ENCODE data around the gene MIF4GD. TPM values are rescaled to one million over a fixed set of nuclear protein-coding genes. Genes with fewer than 3 reads are reported as not detected.

Gene MIF4GD
- total RNA-seq, 1 donor from 2014 or later, result 16.3 TPM

DNA sequence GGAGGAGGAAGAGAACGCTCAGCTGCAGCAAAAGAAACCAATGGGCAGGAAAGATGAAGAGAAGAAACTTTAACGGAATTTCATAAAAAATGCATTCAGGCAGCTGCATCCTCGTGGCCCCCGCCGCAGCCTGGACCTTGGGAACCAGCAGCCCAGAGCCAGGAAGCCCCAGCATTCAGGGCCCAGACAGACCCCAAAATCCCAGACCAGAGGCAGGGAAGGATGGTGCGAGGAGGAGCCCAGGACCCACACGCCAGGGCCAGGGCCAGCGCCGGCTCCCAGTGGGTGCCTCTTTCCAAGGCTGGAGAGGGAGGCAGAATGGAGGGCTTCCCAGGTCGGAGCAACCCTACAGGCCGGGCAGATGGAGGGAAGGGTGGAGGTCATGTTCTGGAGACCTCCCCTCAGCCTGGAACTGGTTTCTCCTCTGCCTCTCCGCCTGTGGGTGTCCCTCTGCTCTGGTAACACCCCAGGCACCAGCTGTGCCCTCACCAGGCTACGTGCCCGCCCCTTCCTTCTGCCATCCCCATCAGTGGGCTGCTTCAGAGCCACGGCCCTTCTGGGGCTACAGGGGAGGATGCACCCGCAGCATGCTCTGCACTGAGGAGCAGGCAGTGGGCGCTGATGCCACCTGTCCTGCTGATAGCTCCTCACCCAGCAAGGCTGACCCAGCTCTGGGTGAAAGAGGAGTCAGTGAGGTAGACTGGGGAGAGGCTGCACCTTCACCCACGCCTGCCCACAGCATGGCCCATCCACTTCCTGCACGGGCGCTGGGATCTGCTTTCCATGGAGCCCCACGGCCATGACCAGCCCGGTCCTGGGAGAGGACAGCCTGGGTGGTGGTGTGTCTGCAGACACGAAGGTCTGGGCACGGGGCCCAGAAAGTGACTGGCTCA lies 1.2 kb upstream of the MIF4GD start:
- peak overlapping the region; percentile 49 for H3K27ac Mint-ChIP-seq
- peaks cover 14% of the 10 kb centered on the region for H3K4me1 Mint-ChIP-seq (ENCODE audit: low read depth)
- no peaks in the 10 kb centered on the region for H3K36me3 Mint-ChIP-seq (ENCODE audit: insufficient read depth)
- no peak for TF ChIP-seq CTCF (IDR thresholded peaks at IDR 0.05; ENCODE audit: unreplicated experiment)
- H3K9me3 Mint-ChIP-seq (ENCODE audit: low read depth), result no peaks in the 10 kb centered on the region
- peak overlapping the region; percentile 75 for H3K4me3 Mint-ChIP-seq (ENCODE audit: low read depth)
- H3K27me3 Mint-ChIP-seq, result no peaks in the 10 kb centered on the region
- DNase-seq (ENCODE audit: low spot score, unreplicated experiment), result no peak

DNA sequence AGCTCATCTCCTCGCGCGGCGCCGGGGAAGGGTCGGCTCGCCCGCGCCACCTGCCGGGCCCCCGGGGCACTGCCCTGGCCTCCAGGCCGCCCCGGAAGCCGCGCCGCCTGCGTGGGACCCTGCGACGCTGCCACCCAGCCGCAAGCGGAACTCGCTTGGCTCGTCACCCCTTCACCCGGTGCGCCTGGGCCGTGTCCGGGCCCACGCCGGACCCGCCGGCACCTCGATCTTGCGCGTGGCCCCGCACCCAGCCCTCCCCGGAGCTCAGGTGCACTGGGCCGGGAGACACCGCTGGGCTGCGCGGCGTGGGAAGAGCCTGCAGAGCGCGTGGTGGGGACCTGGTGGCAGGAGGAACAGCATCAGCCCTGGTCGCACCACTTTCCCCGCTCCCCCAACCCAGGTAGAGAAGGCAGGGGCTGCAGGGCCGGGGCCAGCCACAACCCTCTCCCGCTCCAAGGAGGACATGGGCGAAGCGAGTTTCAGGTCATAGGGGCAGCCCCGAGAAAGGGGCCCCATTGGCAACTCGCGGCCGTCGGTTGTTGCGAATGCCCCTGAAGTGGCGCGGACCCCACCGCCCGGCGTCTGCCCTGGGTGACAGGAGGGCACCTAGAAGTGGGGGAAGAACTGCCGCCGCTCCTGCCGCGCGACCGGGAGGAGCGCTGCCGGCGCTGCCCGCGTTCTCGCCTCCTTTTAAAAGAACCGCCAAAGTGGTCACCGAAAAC lies 363 bp upstream of the MIF4GD start:
- H3K9me3 Mint-ChIP-seq (ENCODE audit: low read depth), result no peaks in the 10 kb centered on the region
- H3K27ac Mint-ChIP-seq, result peak overlapping the region; percentile 56
- TF ChIP-seq CTCF (IDR thresholded peaks at IDR 0.05; ENCODE audit: unreplicated experiment), result peak; percentile 73
- peak; percentile 82 for DNase-seq (ENCODE audit: low spot score, unreplicated experiment)
- H3K36me3 Mint-ChIP-seq (ENCODE audit: insufficient read depth), result peaks cover 2% of the 10 kb centered on the region
- peak overlapping the region; percentile 75 for H3K4me3 Mint-ChIP-seq (ENCODE audit: low read depth)
- H3K4me1 Mint-ChIP-seq (ENCODE audit: low read depth), result peaks cover 14% of the 10 kb centered on the region
- H3K27me3 Mint-ChIP-seq, result no peaks in the 10 kb centered on the region

- Mint-ChIP-seq H3K27me3 (no peaks in the 10 kb centered on the region), H3K36me3 (ENCODE audit: insufficient read depth) (peaks cover 2% of the 10 kb centered on the region), H3K9me3 (ENCODE audit: low read depth) (no peaks in the 10 kb centered on the region), H3K4me1 (ENCODE audit: low read depth) (peaks cover 14% of the 10 kb centered on the region), H3K27ac (peak overlapping the region; percentile 97), H3K4me3 (ENCODE audit: low read depth) (peak overlapping the region; percentile 78)
- peak; percentile 46 for DNase-seq (ENCODE audit: low spot score, unreplicated experiment)
- peak; percentile 49 for TF ChIP-seq CTCF (IDR thresholded peaks at IDR 0.05; ENCODE audit: unreplicated experiment)
Observed at GRCh38 chr17:75270218-75270965, 639 bp downstream of the MIF4GD start.

- no peaks in the 10 kb centered on the region for H3K9me3 Mint-ChIP-seq (ENCODE audit: low read depth)
Observed at GRCh38 chr17:75269844-75270217, 1.2 kb downstream of the MIF4GD start.

More at GRCh38 chr17:75269844-75270217, 1.2 kb downstream of the MIF4GD start:
- Mint-ChIP-seq H3K36me3 (ENCODE audit: insufficient read depth) (peaks cover 2% of the 10 kb centered on the region), H3K4me3 (ENCODE audit: low read depth) (peak overlapping the region; percentile 78), H3K27ac (peak overlapping the region; percentile 97), H3K4me1 (ENCODE audit: low read depth) (peaks cover 14% of the 10 kb centered on the region), H3K27me3 (no peaks in the 10 kb centered on the region)
- DNase-seq (ENCODE audit: low spot score, unreplicated experiment), result no peak
- TF ChIP-seq CTCF (IDR thresholded peaks at IDR 0.05; ENCODE audit: unreplicated experiment), result no peak
